ENCODE data around the gene DNAJC25.

DNAJC25 gene

DNA sequence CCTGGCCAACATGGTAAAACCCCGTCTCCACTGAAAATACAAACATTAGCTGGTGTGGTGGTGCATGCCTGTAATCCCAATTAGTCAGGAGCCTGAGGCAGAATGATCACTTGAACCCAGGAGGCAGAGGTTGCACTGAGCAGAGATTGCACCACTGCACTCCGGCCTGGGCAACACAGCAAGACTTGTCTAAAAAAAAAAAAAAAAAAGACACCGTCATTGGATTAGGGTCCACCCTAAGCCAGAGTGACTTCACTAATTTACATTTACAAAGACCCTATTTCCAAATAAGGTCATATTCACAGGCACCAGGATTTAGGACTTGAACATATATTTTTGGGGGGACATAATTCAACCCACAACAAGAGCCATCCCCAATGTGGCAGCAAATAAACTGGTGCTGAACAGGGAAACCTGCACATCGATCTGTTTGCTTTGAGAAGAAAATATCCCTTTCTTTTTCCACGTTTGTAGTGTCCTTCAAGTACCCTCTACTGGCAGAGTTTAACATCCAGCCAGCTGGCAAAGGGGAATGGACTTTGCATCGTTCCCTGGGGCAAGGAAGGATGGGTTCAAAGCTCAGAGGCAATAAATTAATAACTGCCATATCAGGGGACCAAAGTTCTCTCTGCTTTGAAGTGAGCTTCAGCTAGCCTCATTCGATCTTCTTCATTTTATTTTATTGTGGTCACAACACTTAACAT is 3.7 kb upstream of the DNAJC25 start:
- no peak for DNase-seq

GRCh38 chr9:111628411-111628810 is 2.7 kb upstream of the DNAJC25 start:
- DNase-seq = no peak

- no peak for DNase-seq
Observed at GRCh38 chr9:111630182-111630963, 761 bp upstream of the DNAJC25 start.

DNA sequence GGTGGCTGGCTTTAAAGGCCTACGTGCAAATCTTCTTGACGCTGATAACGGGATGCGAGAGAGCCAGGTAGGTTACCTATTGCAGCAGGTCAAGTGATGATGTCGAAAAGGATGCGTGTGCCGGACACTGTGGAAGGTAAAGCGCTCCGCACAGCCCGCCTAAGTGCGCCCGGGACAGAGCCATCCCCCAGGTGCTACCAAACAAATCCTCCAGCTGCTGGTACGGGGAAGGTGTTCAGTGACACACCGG is 245 bp upstream of the DNAJC25 start:
- DNase-seq = no peak

- DNase-seq = peak; percentile 19 to 59 (median 38)
Observed at GRCh38 chr9:111632060-111632459, 926 bp downstream of the DNAJC25 start.

DNA sequence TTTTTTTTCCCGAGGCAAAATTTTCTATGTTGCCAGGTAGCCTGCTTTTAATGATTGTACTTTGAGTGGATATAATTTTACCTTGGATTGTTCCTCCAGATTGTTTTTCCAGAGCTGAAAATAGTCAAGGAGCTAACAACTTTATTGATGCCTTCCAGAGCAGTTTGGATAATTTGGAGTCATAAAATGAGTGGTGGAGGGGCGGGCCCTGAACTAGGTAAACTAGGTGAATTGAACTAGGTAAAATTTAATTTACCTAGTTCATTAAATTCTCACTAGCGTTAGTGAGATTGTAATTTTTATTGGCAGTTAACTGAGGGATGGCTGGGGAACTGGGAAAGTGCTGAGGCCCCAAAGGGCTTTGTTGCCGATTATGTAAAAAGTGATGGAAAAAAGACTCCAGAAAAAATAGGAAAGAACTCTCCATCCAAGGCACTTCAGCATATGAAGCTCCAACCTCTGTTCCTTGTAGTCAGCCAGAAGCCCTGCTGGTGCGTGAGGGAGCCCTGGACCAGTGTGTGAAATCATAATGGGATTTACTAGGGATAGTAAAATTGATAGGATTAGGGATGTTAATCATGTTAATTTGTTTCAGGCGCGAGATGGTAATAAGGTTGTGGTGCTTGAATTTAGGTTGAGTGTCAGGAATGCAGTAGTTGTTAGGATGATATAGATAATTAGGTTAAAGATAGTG is 1.7 kb downstream of the DNAJC25 start:
- no peak for DNase-seq

- DNase-seq = no peak
Observed at GRCh38 chr9:111633389-111633736, 2.2 kb downstream of the DNAJC25 start.

DNA sequence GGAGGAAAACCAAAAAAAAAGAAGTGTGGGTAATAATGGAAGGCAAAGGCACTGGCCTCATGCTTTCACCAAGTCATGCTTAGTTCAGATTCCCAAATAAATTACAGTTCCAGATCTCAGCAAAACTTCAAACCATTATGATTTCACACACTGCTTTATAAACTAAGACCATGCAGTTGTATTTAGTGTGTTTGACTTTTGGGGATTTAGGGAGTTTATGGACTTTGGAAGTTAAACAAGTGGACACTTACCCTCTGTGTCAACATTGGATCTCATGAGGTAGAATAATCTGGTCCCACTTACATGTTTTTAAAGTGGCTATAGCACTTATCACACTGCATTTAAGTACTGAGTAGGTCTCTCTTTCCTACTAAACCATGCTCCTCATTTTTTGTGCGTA is 3.7 kb downstream of the DNAJC25 start:
- no peak for DNase-seq

GRCh38 chr9:111637421-111637950 is 6.4 kb downstream of the DNAJC25 start:
- DNase-seq = no peak

DNA sequence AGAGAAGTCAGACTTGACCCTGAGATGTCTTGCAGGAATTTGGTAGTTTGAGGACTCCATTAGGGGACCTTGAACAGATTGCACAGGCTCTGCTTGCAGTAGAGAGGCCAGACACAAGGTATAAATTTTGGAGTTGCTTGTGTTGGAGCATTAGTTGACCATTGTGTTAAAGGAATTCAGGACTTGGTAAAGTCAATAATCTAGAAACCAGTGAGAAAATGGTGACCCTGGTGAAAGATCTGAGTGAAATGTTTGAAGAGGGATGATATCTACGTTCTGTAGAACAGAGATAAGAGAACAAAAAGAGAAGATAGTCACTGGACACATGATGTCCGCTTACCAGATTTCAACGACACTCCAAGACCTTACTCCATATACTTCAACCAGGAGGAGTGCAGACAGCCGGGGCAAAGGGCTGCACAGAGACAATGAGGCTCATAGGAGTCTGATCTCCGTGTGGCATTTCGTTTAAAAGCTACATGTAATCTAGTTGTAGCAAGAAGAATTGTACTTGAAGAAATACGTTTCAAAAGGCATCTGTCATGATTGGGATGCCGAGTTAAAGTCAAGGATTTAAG is 13.2 kb downstream of the DNAJC25 start:
- no peak for DNase-seq

GRCh38 chr9:111645806-111646205 is 14.7 kb downstream of the DNAJC25 start:
- no peak for DNase-seq

DNA sequence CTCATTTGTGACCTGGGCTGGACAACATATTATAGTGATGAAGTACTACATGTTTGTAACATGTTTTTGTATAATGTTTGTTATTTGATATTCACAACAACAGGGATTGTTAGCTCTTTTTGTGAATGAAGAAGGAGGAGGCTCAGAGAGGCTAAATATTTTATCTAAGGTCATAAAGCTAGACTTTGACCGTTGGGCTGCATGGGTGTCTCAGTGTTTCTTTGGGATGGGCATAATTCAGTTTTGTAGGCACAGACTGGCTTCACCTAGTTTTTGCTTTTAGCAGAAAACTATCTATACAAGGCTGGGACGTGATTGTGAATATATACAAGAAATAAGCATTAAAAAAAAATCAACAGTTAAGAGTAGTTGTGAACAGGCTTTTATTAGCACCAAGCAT is 15.3 kb downstream of the DNAJC25 start:
- no peak for DNase-seq

- DNase-seq = peak; percentile 35 to 76 (median 72)
Observed at GRCh38 chr9:111648066-111648465, 16.9 kb downstream of the DNAJC25 start.

- no peak for DNase-seq
Observed at GRCh38 chr9:111649016-111649415, 17.9 kb downstream of the DNAJC25 start.

- peak in 1 of 4 experiments; percentile 15 for DNase-seq
Observed at GRCh38 chr9:111657051-111657450, 25.9 kb downstream of the DNAJC25 start.

- DNase-seq = no peak
Observed at GRCh38 chr9:111658943-111659342, 27.8 kb downstream of the DNAJC25 start.

DNA sequence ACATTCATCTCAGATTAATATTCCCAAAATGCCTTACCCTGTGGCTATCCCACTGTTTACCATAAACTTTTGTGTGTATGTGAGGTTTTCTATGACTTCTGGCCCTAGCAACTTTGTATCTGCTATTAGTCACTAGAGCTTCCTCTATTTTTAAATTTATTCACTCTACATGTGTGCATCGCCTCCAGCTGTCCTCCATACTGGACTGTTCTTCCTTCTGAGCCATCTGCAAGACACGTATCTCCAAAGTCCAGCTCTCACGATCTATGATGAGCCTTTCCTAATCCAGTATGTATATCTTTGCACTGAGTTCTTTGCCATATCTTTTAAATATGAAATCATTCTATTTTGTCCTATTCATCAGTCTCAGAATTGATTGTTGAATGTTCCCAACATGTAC is 28.6 kb downstream of the DNAJC25 start:
- peak; percentile 22 to 66 (median 40) for DNase-seq

GRCh38 chr9:111661150-111661801 is 30.1 kb downstream of the DNAJC25 start, which contains the start of gene GNG10:
Gene GNG10 (plus strand): TSS chr9:111661605. CDS start chr9:111661635, 30 bp downstream.
- peak; percentile 70 to 92 (median 80) for DNase-seq

DNA sequence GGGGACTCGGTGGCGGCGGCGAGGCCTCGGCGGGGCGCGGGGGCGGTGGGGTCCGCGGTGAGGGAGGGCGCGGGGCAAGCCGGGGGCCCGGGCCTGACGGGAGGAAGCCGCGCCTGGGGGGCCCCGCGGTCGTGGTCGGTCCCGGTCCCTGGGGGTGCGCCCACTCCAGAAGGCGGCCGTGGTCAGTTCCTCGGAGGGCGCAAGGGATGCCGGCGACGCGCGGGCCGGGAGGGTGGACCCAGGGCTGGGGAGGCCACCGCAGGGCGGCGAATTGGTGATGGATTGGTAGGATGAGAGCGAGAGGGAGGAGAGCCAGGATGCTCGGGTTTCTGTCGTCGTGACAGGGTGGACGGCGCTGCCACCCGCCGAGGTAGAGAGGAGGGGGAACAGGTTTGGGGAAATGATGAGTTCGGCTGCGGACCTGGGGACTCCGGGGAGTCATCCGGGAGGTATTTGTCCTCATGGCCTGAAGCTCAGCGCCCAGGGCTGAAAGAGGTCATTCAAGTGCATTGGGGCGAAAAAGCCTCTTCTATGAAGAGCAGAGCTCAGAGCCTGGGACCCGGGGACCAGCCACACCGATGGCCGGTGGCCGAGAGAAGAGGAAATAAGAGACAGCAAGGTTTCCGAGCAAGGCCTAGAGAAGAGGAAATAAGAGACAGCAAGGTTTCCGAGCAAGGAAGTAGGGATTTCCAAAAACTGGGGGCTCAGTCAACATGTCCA is 30.8 kb downstream of the DNAJC25 start:
- peak; percentile 30 to 62 (median 60) for DNase-seq

DNA sequence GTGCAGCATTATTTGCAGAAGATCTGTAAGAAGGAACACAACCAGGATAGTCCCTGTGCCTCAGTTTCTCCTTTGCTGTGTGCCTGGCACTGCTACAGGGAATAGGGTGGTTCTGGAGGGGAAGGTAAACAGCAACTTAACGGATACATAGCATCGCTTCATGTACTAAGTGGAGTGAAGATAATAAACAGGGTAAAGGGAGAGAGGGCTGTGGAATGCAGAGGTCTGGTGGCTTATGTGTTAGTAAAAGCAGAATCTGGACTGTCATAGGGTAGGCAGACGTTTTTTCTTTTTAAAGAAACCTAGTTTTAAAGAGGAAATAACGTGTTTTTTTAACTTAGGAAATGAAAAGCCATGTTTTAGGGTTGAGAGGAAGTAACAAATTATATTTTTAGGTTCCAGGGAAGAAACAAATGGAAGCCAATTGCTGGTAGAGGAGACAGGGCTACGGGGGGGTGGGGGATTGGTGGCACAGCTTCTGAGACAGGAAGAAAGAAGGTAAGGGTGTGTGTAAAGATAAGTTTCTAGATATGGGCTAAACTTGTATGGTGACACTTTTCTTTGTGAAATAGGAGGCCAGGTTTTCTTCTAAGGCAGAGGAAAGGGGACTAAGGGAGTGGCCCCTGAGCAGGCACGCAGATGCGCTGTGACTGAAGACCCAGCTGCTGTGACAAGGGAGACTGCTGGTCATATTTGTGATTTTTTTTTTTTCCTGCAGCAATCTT is 31.6 kb downstream of the DNAJC25 start:
- peak in 2 of 4 experiments; percentile 36 to 45 for DNase-seq

DNA sequence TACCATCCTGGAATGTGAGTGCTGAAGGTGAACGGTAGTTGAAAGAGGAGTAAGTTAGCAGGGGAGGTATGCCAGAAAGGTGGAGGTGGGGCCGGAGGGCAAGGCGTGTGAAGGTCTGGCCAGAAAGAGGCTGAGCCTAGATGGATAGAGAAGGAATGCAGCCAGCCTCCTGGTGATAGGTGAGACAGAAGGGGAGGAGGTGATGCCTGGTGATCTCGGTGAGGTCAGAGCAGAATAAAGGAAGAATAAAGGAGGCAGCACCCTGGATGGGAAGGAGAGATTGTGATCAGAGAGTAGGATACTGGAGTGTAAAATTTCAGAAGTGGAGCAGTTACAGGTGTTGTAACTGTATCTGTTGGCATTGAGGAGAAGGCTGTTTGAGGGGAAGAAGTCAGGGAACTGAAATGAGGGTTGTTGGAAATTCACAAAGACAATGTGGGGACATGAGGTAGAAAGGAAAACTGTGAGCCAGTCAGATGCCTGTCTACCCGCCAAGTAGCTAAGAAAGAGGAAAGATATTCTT is 32.2 kb downstream of the DNAJC25 start:
- DNase-seq = no peak
